Measurements from ENCODE around the gene GLRA3.

The GLRA3 gene

GRCh38 chr4:174591243-174592021 is 237.6 kb downstream of the GLRA3 start:
- no peak for DNase-seq

DNA sequence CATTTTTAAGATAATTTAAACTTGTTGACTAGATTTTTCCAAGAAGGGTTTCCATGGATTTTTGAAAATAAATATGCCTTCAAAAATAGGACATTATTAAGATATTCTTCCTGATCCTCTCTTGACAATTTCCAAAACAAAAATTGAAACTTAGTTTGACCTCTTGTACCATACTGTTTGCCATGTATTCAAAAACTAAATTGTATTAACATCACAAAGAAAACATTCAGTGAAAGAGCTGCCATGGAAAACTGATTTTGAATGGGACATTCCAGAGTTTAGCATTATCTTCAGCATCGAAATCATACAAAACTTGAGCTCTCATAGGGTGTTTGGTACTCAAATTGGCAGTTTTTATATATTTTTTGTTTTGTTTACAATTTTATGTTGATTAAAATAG is 238.7 kb downstream of the GLRA3 start:
- DNase-seq, result no peak

All from activated CD8-positive, alpha-beta memory T cell treated with anti-CD3 and anti-CD28 coated beads, Interleukin-2, amount 50 U/mL, for 4 hours (primary cell).